GM18951 (cell line): ENCODE data around the gene SASH3.

Experiments used
- POLR2A ChIP-seq: IDR thresholded peaks from 4 replicates; pipeline ENCODE4 v1.6.1; 2011; ENCODE audit warnings: mild to moderate bottlenecking; ENCODE audit not compliant: insufficient read length, insufficient read depth; ENCODE audit errors: extremely low read depth
- in situ Hi-C: fragments of 300-500 bp; cut with MboI; formaldehyde crosslinking; loops from one replicate; pipeline ENCODE4 v1.12.0; 2022; ENCODE audit warnings: low sequenced_read_pairs, mixed read lengths, inconsistent platforms; ENCODE audit not compliant: unreplicated experiment

The SASH3 gene

GRCh38 chrX:129768586-129769466 is 10.9 kb upstream of the SASH3 start:
- no peak for TF ChIP-seq POLR2A
- in situ Hi-C loops: no loop called here

- TF ChIP-seq POLR2A: no peak
- in situ Hi-C loops: no loop called here
These were observed 10.1 kb upstream of the SASH3 start for GRCh38 chrX:129769467-129770154.

- in situ Hi-C loops: no loop called here
- TF ChIP-seq POLR2A: no peak
These were observed 8.3 kb upstream of the SASH3 start for GRCh38 chrX:129771266-129771995.

- peak; percentile 33 for TF ChIP-seq POLR2A
- in situ Hi-C loops: no loop called here
These were observed 6.8 kb upstream of the SASH3 start for GRCh38 chrX:129772796-129773431.

- in situ Hi-C loops: no loop called here
- no peak for TF ChIP-seq POLR2A
These were observed 5.9 kb upstream of the SASH3 start for GRCh38 chrX:129773649-129774458.

- in situ Hi-C loops: no loop called here
- TF ChIP-seq POLR2A: peak; percentile 54
These were observed 2.3 kb upstream of the SASH3 start for GRCh38 chrX:129777218-129778030.

- in situ Hi-C loops: no loop called here
- no peak for TF ChIP-seq POLR2A
These were observed 570 bp upstream of the SASH3 start for GRCh38 chrX:129779086-129779672.

- TF ChIP-seq POLR2A: no peak
- in situ Hi-C loops: no loop called here
These were observed 824 bp downstream of the SASH3 start for GRCh38 chrX:129780441-129781105.

- in situ Hi-C loops: no loop called here
- TF ChIP-seq POLR2A: peak; percentile 64
These were observed 1.5 kb downstream of the SASH3 start for GRCh38 chrX:129781134-129781672.

GRCh38 chrX:129781680-129782495 is 2.1 kb downstream of the SASH3 start:
- no peak for TF ChIP-seq POLR2A
- in situ Hi-C loops: no loop called here
